ENCODE measurements around the gene FASTKD3.
"Not testable (repeated sequence)": the region's sequence is repeated elsewhere in the genome, so short reads cannot be mapped to it uniquely, and the experiment has no call there.

Gene FASTKD3

GRCh38 chr5:7868773-7869473 is at the start of gene FASTKD3, which contains the start of gene MTRR:
Gene FASTKD3, minus strand, starts transcription at chr5:7869031. Its CDS starts 948 bp downstream, at chr5:7868083.
Gene MTRR, plus strand, starts transcription at chr5:7869148. Its CDS starts 1,647 bp downstream, at chr5:7870795.
- TF ChIP-seq, protein P1, sequence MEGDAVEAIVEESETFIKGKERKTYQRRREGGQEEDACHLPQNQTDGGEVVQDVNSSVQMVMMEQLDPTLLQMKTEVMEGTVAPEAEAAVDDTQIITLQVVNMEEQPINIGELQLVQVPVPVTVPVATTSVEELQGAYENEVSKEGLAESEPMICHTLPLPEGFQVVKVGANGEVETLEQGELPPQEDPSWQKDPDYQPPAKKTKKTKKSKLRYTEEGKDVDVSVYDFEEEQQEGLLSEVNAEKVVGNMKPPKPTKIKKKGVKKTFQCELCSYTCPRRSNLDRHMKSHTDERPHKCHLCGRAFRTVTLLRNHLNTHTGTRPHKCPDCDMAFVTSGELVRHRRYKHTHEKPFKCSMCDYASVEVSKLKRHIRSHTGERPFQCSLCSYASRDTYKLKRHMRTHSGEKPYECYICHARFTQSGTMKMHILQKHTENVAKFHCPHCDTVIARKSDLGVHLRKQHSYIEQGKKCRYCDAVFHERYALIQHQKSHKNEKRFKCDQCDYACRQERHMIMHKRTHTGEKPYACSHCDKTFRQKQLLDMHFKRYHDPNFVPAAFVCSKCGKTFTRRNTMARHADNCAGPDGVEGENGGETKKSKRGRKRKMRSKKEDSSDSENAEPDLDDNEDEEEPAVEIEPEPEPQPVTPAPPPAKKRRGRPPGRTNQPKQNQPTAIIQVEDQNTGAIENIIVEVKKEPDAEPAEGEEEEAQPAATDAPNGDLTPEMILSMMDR (conservative IDR thresholded peaks at IDR 0.05; ENCODE audit: low read depth, low read length) = no peak
- H3K4me3 ChIP-seq (ENCODE audit: low read length) = peak within 1 kb of the TSS; percentile 82
- DNase-seq (ENCODE audit: low read depth) = peak; percentile 81

- no peak for DNase-seq (ENCODE audit: low read depth)
- H3K4me3 ChIP-seq (ENCODE audit: low read length) = no peak overlapping the region
- TF ChIP-seq, protein P1 (conservative IDR thresholded peaks at IDR 0.05; ENCODE audit: low read depth, low read length) = no peak
Observed at GRCh38 chr5:7917130-7918123, 48.6 kb upstream of the FASTKD3 start.

DNA sequence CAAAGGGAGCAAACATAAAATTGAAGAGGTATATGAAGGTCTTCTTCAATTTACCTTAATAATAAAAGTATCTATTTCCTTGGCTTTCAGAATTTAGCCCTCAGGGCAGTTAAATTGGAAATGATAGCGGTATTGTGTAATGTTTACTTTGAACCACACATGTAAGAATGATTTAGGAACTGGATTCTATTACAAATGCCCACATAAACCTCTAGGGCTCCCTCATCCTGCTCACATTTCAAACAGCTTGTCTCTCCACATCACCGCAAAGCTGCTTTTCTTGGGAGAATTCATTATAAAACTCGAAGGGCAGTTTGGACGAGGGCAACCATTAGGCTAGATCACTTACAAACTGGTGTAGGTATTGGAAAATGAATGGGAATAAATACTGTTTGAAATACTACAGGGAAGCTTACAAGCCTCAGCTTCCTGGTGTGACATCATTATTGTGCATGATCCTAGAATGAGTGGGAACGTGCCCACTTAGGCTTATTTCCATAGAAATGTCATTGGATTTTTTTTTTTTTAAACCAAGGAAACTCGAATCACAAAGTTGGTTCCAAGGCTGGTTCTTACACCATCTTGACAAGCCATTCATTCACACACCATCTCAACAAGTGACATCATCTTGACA is 47.5 kb upstream of the FASTKD3 start:
- DNase-seq (ENCODE audit: low read depth) = no peak
- TF ChIP-seq, protein P1 (conservative IDR thresholded peaks at IDR 0.05; ENCODE audit: low read depth, low read length) = no peak

GRCh38 chr5:7911429-7911771 is 42.6 kb upstream of the FASTKD3 start:
- not testable (repeated sequence) for DNase-seq (ENCODE audit: low read depth); H3K4me3 ChIP-seq (ENCODE audit: low read length)

More for the DNA sequence above, 47.5 kb upstream of the FASTKD3 start:
- no peak overlapping the region for H3K4me3 ChIP-seq (ENCODE audit: low read length)

GRCh38 chr5:7910738-7911428 is 42.1 kb upstream of the FASTKD3 start:
- no peak for DNase-seq (ENCODE audit: low read depth)
- no peak overlapping the region for H3K4me3 ChIP-seq (ENCODE audit: low read length)
- TF ChIP-seq, protein P1 (conservative IDR thresholded peaks at IDR 0.05; ENCODE audit: low read depth, low read length) = no peak

DNA sequence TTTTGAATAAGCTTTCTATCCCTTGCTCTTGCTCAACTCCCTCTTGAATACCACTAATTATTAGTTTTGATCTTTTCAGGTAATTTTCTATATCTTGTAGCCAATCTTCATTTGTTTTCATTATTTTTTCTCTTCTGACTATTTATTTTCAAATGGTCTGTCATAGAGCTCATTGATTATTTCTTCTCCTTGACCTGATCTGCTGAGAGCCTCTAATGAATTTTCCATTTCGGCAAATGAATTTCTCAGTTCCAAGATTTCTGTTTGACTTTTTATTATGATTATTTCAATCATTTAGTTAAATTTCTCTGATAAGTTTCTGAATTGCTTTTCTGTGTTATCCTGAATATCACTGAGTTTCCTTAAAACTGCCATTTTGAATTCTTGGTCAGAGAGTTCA is 39.5 kb upstream of the FASTKD3 start:
- H3K4me3 ChIP-seq (ENCODE audit: low read length) = no peak overlapping the region
- DNase-seq (ENCODE audit: low read depth) = no peak
- TF ChIP-seq, protein P1 (conservative IDR thresholded peaks at IDR 0.05; ENCODE audit: low read depth, low read length) = no peak

All from retinal pigment epithelial cell (primary cell).